Aorta (tissue), 5 donors: Measurements from ENCODE around the gene LAMC3. TPM values are rescaled to one million over a fixed set of nuclear protein-coding genes. Genes with fewer than 3 reads are reported as not detected.

ENCODE experiments used
- ATAC-seq: fragments of 200-7000 bp; cut with Tn5 transposase; one replicate; pipeline ENCODE4 v1.9.1; 2022; ENCODE audit warnings: moderate library complexity; ENCODE audit not compliant: low FRiP score
- DNase-seq, 2 donors: peaks; one replicate each; pipeline ENCODE4 v3.0.0-alpha.2; 2020
- H3K27ac ChIP-seq, 2 donors: one replicate each; pipeline ENCODE4 v1.5.1; 2013; ENCODE audit warnings: low read length in 2 of 2, mild to moderate bottlenecking in 2 of 2, moderate library complexity in 2 of 2, control low read depth in 1 of 2, inconsistent platforms in 1 of 2, low read depth in 1 of 2
- H3K27me3 ChIP-seq, 2 donors: one replicate each; pipeline ENCODE4 v1.6.1; 2013; ENCODE audit warnings: control low read depth in 1 of 2, low read length in 1 of 2, mild to moderate bottlenecking in 1 of 2, moderate library complexity in 1 of 2; ENCODE audit not compliant: insufficient read depth in 2 of 2, control insufficient read depth in 1 of 2
- H3K36me3 ChIP-seq, 2 donors: one replicate each; pipeline ENCODE4 v1.6.1; 2013; ENCODE audit warnings: control low read depth in 1 of 2, low read length in 1 of 2, mild to moderate bottlenecking in 1 of 2; ENCODE audit not compliant: insufficient read depth in 2 of 2, control insufficient read depth in 1 of 2
- H3K4me1 ChIP-seq, 2 donors: one replicate each; pipeline ENCODE4 v1.6.1; 2013; ENCODE audit warnings: low read length in 2 of 2, control low read depth in 1 of 2, mild to moderate bottlenecking in 1 of 2, moderate library complexity in 1 of 2; ENCODE audit not compliant: insufficient read depth in 2 of 2, control insufficient read depth in 1 of 2
- H3K4me3 ChIP-seq, 2 donors: one replicate each; pipeline ENCODE4 v1.5.1; 2013; ENCODE audit warnings: low read length in 2 of 2, control low read depth in 1 of 2, mild to moderate bottlenecking in 1 of 2
- H3K9me3 ChIP-seq: one replicate; pipeline ENCODE4 v1.6.1; 2013; ENCODE audit warnings: mild to moderate bottlenecking, low read length; ENCODE audit not compliant: control insufficient read depth
- WGBS, 2 donors: extraction: QIAGEN DNeasy Blood & Tissue Kit; methylation state at CpG; one replicate each; pipeline ENCODE4 v1.1.7; 2013; 5-methylcytosine and 5-hydroxymethylcytosine counted together
- intact Hi-C, 2 donors: fragments of 100-400 bp; cut with DNase I; formaldehyde crosslinking; loops; one replicate each; pipeline versions ENCODE4 v1.14.2 to v1.15.0; 2022
- polyA plus RNA-seq, 2 donors: library from polyadenylated mRNA; stranded (reverse); fragments of 200-250 nt; gene quantifications; one replicate each; pipeline ENCODE4 v1.2.3, GENCODE V29; 2013
- total RNA-seq, 2 donors: library from RNA; stranded (reverse); fragmentation: NEBNext Ultra II Directional; extraction: Animal tissue kit (Norgen Biotek cat#: 25700); gene quantifications; one replicate each; pipeline ENCODE4 v1.2.1, GENCODE V29; 2021
- donor health status: healthy with polysubstance abuse.
- donor health status: Bipolar disorder and iron deficiency.
- donor health status: DM: no; HTN: no; CAD: no.
- donor health status: DM: no; HTN: no; CAD: no.
- donor health status: DM: yes; HTN: yes; CAD: no.

Gene LAMC3
- total and polyA plus RNA-seq, 4 donors = 0.32 to 1.3 (median 0.74) TPM

DNA sequence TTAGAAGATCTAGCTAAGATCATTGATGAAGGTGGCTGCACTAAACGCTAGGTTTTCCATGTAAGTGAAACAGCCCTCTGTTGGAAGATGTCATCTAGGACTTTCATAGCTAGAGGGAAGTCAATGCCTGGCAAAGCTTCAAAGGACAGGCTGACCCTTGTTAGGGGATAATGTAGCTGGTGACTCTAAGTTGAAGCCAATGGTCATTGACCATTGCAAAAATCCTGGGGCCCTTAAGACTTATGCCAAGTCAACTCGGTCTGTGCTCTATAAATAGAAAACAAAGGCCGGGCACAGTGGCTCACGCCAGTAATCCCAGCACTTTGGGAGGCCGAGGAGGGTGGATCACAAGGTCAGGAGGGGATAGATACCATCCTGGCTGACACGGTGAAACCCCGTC, 43.3 kb upstream of the LAMC3 start:
- DNase-seq (no peak), ATAC-seq (no peak)
- no peaks in the 10 kb centered on the region for H3K27me3 ChIP-seq
- no peak overlapping the region for H3K27ac ChIP-seq
- no peaks in the 10 kb centered on the region for H3K4me1 ChIP-seq
- no peak overlapping the region for H3K4me3 ChIP-seq
- no peaks in the 10 kb centered on the region for H3K36me3 ChIP-seq
- intact Hi-C loops = no loop called here
- no peaks in the 10 kb centered on the region for H3K9me3 ChIP-seq
- 74 to 75% methylated on average over 7 of the region's 7 CpGs for WGBS, 2 donors

DNA sequence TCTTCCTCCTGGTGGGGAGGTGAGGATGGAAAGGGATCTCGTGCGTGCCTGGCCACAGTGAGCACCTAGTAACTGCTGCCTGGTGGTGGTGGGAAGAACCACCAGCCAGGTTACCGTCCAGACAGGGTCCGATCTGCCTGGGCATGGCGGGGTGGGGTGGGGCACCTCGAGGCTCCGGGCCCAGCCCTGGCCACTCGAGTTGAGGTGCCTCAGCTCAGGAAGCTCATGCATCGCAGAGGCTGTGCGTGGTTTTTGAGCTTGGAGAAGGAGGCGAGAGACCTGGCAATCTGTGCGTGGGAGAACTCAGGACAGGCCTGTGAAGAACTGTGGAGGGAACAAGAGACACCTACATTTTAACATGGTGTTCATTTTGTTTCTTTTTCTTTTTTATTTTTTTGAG, 38.9 kb upstream of the LAMC3 start:
- Histone ChIP-seq H3K4me1 (no peaks in the 10 kb centered on the region), H3K9me3 (no peaks in the 10 kb centered on the region), H3K4me3 (no peak overlapping the region), H3K27ac (no peak overlapping the region), H3K27me3 (no peaks in the 10 kb centered on the region), H3K36me3 (no peaks in the 10 kb centered on the region)
- 91 to 93% methylated on average over 12 of the region's 12 CpGs for WGBS, 2 donors
- intact Hi-C loops = no loop called here
- ATAC-seq (no peak), DNase-seq (no peak)

DNA sequence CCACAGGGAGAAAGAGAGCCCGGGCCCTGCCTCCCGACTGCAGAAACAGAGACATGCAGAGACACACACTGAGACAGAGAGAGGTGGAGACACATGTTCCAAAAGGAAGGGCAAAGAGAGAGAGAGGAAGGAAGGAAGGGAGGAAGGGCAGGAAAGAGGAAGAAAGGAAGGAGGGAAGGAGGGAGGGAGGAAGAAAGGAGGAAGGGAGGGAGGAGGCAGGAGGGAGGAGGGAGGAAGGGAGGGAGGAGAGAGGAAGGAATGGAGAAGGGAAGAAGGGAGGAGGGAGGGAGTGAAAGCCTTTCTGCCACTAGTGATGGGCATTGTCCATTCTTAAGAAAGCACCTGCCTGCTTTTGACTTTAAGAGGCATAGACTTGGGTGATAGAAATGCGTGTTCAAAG, 38.1 kb upstream of the LAMC3 start:
- Histone ChIP-seq H3K4me3 (no peak overlapping the region), H3K27ac (no peak overlapping the region), H3K36me3 (no peaks in the 10 kb centered on the region), H3K27me3 (no peaks in the 10 kb centered on the region), H3K9me3 (no peaks in the 10 kb centered on the region), H3K4me1 (no peaks in the 10 kb centered on the region)
- no peak for DNase-seq
- 88 to 92% methylated on average over 3 of the region's 3 CpGs for WGBS, 2 donors
- intact Hi-C loops = no loop called here
- no peak for ATAC-seq

DNA sequence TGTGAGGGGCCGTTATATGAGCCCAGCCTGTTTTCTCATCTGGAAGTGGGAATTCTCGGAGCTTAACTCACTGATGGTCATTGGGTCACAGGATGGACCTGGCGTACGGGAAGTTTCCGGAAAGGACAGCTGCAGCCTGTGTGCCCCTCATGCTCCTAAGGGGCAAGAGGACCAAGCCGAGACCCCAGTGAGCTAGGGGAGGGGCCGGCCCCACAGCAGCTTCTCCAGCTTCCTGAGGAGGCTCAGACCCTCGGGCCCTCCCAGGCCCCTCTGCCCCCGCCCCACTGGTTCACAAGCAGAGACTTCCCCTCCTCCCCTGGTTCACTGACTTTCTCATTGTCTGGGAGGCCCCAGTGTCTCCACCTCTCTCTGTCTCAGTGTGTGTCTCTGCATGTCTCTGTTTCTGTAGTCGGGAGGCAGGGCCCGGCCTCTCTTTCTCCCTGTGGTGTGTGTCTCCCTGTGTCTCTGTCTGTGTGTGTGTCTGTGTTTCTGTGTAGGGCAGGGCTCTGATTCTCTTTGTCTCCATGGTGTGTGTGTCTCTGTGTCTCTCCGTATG, 37.6 kb upstream of the LAMC3 start:
- no peaks in the 10 kb centered on the region for H3K4me1 ChIP-seq
- 69 to 73% methylated on average over 12 of the region's 12 CpGs for WGBS, 2 donors
- H3K36me3 ChIP-seq = no peaks in the 10 kb centered on the region
- DNase-seq = no peak
- no peaks in the 10 kb centered on the region for H3K9me3 ChIP-seq
- H3K27ac ChIP-seq = no peak overlapping the region
- no peak for ATAC-seq
- intact Hi-C loops = no loop called here
- no peak overlapping the region for H3K4me3 ChIP-seq
- H3K27me3 ChIP-seq = no peaks in the 10 kb centered on the region

DNA sequence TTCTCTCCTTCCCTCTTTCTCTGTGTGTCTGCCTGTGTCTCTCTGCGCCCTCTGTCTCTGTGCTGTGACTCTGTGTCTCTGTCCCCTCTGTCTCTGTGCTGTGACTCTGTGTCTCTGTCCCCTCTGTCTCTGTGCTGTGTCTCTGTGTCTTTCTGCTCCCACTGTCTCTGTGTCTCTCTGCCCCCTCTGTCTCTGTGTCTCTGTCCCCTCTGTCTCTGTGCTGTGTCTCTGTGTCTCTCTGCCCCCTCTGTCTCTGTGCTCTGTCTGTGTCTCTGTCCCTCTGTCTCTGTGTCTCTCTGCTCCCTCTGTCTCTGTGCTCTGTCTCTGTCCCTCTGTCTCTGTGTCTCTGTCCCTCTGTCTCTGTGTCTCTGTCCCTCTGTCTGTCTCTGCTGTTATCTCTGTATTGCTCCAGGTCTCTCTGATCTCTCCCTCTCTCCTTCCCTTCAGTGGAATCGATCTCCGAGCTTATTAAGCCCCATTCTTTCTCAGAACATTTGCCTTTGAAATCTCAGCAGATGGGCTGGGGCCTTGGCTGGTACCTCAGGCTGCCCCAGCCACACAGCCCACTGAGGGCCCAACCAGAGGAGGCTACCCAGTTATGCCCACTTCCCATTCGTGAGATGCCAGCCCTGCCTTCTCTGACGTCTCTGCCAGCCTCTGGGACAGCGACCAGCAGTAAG, 36.6 kb upstream of the LAMC3 start:
- Histone ChIP-seq H3K4me3 (no peak overlapping the region), H3K27me3 (no peaks in the 10 kb centered on the region), H3K36me3 (no peaks in the 10 kb centered on the region), H3K27ac (no peak overlapping the region), H3K4me1 (no peaks in the 10 kb centered on the region), H3K9me3 (no peaks in the 10 kb centered on the region)
- no peak for DNase-seq
- intact Hi-C loops = no loop called here
- 47 to 58% methylated on average over 6 of the region's 6 CpGs for WGBS, 2 donors
- no peak for ATAC-seq

DNA sequence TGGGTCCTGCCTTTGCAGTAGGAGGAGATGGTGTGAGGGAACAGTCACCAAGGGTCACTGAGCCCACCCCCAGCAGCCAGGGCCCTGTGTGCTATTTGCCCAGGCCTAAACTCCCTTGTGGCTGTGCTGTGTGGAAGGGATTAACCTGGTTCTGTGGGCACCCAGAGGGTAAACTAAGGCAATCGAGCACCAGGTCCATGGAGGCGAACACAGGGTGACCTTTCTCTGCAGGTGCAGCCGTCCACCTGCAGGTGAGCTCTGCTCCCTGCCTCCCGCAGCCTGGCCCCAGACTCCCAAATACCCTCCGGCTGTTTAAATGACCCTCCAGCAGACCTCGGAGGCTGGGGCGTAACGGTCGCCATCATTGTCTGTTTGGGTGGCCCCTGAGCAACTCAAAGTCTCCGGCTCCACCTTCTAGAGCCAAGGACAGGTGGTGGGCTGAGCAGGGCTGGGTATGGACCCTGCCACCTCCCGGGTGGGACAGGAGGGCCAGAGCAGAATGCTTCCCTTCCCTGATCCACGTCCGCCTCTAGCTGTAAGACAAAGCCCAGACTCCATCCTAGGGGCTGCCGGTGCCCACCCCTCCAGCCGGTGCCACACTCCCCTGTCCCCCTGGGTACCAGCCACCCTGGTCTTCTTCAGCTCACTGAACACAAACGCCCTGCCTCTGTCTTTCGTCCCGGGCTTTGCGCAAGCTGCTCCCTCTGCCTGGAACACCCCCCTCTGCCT, 35.9 kb upstream of the LAMC3 start:
- Histone ChIP-seq H3K4me1 (no peaks in the 10 kb centered on the region), H3K4me3 (no peak overlapping the region), H3K9me3 (no peaks in the 10 kb centered on the region), H3K27me3 (no peaks in the 10 kb centered on the region), H3K27ac (no peak overlapping the region), H3K36me3 (no peaks in the 10 kb centered on the region)
- DNase-seq (no peak), ATAC-seq (no peak)
- WGBS, 2 donors = 71 to 72% methylated on average over 15 to 19 of the region's 19 CpGs
- intact Hi-C loops = no loop called here

DNA sequence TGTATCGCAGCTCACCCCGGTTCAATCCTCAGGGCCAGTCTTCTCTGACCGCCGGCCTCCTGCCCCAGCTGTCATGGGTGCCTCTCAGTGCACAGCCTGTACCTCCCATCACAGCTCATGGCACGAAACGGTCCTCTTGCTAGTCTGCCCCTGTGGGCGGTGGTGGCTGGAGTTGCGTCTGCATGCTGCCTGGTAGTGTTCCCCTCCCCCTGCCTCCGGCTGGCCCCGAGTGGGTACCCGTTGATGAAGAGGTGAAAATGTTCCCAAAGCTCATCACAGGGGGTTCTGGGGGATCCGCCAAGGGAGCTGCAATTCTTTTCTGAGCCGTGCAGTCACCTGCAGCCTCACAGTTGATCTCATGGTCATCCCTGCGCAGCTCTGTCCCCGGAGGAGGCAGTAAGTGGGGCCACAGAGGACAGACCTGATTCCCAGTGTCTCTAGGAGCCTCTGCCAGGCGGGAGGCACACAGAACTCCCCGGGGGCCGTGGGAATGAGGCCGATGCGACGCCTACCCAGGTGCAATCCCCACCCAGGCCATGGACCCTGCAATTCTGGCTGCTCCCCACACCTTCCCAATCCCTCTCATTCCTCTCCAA, 35.2 kb upstream of the LAMC3 start:
- Histone ChIP-seq H3K4me1 (no peaks in the 10 kb centered on the region), H3K27me3 (no peaks in the 10 kb centered on the region), H3K36me3 (no peaks in the 10 kb centered on the region), H3K27ac (no peak overlapping the region), H3K4me3 (no peak overlapping the region), H3K9me3 (no peaks in the 10 kb centered on the region)
- no peak for DNase-seq
- no peak for ATAC-seq
- WGBS, 2 donors = 44% methylated on average over 21 of the region's 21 CpGs
- intact Hi-C loops = no loop called here

DNA sequence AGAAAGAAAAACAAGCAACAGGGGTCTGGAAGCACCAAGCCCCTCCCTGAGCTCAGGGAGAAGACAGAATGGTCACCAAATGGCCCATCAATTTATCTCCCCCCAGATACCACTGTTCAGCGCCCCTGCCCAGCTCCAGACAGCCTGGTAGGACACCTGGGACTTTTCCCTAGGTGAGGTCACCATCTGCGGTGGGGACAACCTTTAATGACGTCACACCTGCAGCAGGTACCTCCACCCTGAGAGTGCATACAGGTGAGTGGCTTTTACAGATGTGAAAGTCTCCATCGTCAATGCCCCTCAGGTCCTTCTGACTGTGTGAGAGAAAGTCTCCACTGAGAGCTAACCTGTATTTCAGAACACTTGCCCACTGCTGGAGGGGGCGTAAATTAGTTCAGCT, 34.3 kb upstream of the LAMC3 start:
- Histone ChIP-seq H3K9me3 (no peaks in the 10 kb centered on the region), H3K4me1 (no peaks in the 10 kb centered on the region), H3K36me3 (no peaks in the 10 kb centered on the region), H3K27ac (no peak overlapping the region), H3K27me3 (no peaks in the 10 kb centered on the region), H3K4me3 (no peak overlapping the region)
- DNase-seq (no peak), ATAC-seq (no peak)
- intact Hi-C loops = no loop called here
- 83 to 86% methylated on average over 5 of the region's 5 CpGs for WGBS, 2 donors
